ENCODE measurements around the gene KRT23. TPM values are rescaled to one million over a fixed set of nuclear protein-coding genes. Genes with fewer than 3 reads are reported as not detected.

Gene KRT23
- total RNA-seq, 1 donor from 2014 or later = not detected

GRCh38 chr17:40958086-40958953 is 20.9 kb upstream of the KRT23 start:
- H3K9me3 Mint-ChIP-seq (ENCODE audit: unreplicated experiment) = no peaks in the 10 kb centered on the region
- H3K27ac Mint-ChIP-seq (ENCODE audit: unreplicated experiment) = no peak overlapping the region
- TF ChIP-seq, protein P1, sequence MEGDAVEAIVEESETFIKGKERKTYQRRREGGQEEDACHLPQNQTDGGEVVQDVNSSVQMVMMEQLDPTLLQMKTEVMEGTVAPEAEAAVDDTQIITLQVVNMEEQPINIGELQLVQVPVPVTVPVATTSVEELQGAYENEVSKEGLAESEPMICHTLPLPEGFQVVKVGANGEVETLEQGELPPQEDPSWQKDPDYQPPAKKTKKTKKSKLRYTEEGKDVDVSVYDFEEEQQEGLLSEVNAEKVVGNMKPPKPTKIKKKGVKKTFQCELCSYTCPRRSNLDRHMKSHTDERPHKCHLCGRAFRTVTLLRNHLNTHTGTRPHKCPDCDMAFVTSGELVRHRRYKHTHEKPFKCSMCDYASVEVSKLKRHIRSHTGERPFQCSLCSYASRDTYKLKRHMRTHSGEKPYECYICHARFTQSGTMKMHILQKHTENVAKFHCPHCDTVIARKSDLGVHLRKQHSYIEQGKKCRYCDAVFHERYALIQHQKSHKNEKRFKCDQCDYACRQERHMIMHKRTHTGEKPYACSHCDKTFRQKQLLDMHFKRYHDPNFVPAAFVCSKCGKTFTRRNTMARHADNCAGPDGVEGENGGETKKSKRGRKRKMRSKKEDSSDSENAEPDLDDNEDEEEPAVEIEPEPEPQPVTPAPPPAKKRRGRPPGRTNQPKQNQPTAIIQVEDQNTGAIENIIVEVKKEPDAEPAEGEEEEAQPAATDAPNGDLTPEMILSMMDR (IDR thresholded peaks at IDR 0.05; ENCODE audit: unreplicated experiment) = no peak
- no peaks in the 10 kb centered on the region for H3K36me3 Mint-ChIP-seq (ENCODE audit: low read depth, unreplicated experiment)
- no peak overlapping the region for H3K4me3 Mint-ChIP-seq (ENCODE audit: unreplicated experiment)
- no peaks in the 10 kb centered on the region for H3K4me1 Mint-ChIP-seq (ENCODE audit: unreplicated experiment)
- no peak for DNase-seq (ENCODE audit: low spot score)
- no peaks in the 10 kb centered on the region for H3K27me3 Mint-ChIP-seq (ENCODE audit: unreplicated experiment)

DNA sequence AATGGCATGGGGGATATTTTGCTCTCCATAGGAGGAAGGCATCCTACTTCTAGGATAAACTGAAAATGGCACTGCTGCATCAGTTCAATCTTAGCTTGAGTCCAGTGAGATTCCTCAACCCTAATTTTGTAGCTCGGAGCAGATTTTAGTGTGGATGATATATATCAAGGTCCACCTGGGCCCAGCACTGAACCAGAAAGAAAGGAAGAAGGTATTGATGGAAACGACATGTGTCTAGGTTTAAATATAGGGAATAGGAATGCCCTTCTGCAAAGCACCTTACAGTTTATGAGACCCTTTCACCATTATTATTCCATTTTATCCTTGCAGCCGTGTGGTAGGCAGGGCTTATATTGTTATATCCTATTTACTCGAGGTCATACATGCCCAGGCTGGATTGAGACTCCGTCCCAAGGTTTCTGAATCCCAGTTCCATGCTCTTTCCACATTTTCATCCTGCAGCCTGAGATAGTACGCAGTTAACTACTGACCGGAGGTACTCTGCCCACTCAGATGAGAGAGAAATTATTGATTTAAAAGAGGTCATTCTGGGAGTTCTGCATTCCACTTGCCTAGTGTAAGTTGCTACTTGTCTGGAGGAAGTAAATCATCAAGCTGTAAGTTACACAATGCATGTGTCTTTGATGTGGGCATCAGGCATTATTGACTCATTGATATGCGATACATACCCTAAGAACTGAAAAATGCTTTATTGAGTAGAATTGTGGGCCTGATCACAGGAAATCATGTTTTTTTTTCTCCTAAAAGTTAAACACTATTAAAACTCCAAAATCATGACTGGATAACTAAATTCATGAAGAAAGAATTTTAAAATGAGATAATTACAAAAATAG is 19.2 kb upstream of the KRT23 start:
- no peak for DNase-seq (ENCODE audit: low spot score)
- no peaks in the 10 kb centered on the region for H3K9me3 Mint-ChIP-seq (ENCODE audit: unreplicated experiment)
- H3K27ac Mint-ChIP-seq (ENCODE audit: unreplicated experiment) = no peak overlapping the region
- no peaks in the 10 kb centered on the region for H3K4me1 Mint-ChIP-seq (ENCODE audit: unreplicated experiment)
- H3K36me3 Mint-ChIP-seq (ENCODE audit: low read depth, unreplicated experiment) = no peaks in the 10 kb centered on the region
- TF ChIP-seq, protein P1 (IDR thresholded peaks at IDR 0.05; ENCODE audit: unreplicated experiment) = no peak
- H3K27me3 Mint-ChIP-seq (ENCODE audit: unreplicated experiment) = no peaks in the 10 kb centered on the region
- H3K4me3 Mint-ChIP-seq (ENCODE audit: unreplicated experiment) = no peak overlapping the region

- Mint-ChIP-seq H3K9me3 (ENCODE audit: unreplicated experiment) (no peaks in the 10 kb centered on the region), H3K36me3 (ENCODE audit: low read depth, unreplicated experiment) (no peaks in the 10 kb centered on the region), H3K27ac (ENCODE audit: unreplicated experiment) (no peak overlapping the region), H3K4me3 (ENCODE audit: unreplicated experiment) (no peak overlapping the region), H3K4me1 (ENCODE audit: unreplicated experiment) (no peaks in the 10 kb centered on the region), H3K27me3 (ENCODE audit: unreplicated experiment) (peaks cover 1% of the 10 kb centered on the region)
- no peak for DNase-seq (ENCODE audit: low spot score)
- TF ChIP-seq, protein P1 (IDR thresholded peaks at IDR 0.05; ENCODE audit: unreplicated experiment) = no peak
Measured at GRCh38 chr17:40953881-40954280, 16.4 kb upstream of the KRT23 start.

DNA sequence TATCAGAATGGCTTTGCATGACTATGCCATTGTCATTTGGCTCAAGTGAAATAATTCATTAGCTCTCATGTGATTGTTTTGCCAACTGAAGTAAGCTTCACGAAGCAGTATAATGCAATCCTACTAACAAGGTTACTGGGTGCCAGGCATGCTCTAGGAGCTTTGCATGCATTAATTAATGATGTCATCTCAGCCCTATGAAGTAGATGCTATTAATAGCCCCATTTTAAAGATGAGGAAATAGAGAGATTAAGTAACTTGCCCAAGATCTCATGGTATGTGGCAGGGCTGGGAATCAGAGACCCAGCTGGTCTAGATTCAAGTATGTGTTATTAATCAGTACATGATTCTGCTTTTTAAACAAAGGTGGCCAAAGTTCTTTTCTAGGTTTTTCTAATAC is 15.2 kb upstream of the KRT23 start:
- Mint-ChIP-seq H3K4me1 (ENCODE audit: unreplicated experiment) (no peaks in the 10 kb centered on the region), H3K9me3 (ENCODE audit: unreplicated experiment) (no peaks in the 10 kb centered on the region), H3K36me3 (ENCODE audit: low read depth, unreplicated experiment) (no peaks in the 10 kb centered on the region), H3K27me3 (ENCODE audit: unreplicated experiment) (peaks cover 1% of the 10 kb centered on the region), H3K4me3 (ENCODE audit: unreplicated experiment) (no peak overlapping the region), H3K27ac (ENCODE audit: unreplicated experiment) (no peak overlapping the region)
- DNase-seq (ENCODE audit: low spot score) = no peak
- TF ChIP-seq, protein P1 (IDR thresholded peaks at IDR 0.05; ENCODE audit: unreplicated experiment) = no peak

Data from endothelial cell (in vitro differentiated cells).